K562 (cell line): ENCODE results near the gene AKT1S1. TPM values are rescaled to one million over a fixed set of nuclear protein-coding genes. Genes with fewer than 3 reads are reported as not detected.

Experiments
- ATAC-seq: fragments of 200-7000 bp; cut with Tn5 transposase; 3 replicates; pipeline ENCODE4 v1.9.1; 2020; ENCODE audit warnings: moderate library complexity
- BruUV-seq: library from RNA; stranded (reverse); fragments of 400-500 nt; replicated peaks from 2 replicates; lab custom pipeline; 2021; lab: Mats Ljungman, UMichigan
- CTCF ChIA-PET: fragments of 300-600 bp; formaldehyde crosslinking; extraction: SDS; loops from one replicate; lab custom pipeline; 2021; ENCODE audit warnings: low intra/inter-chr PET ratio; lab: Yijun Ruan, JAX
- POLR2A ChIA-PET: fragments of 300-600, 350-650 bp; sonication (Branson Sonifier 250); formaldehyde crosslinking; extraction: SDS; loops from one replicate; lab custom pipeline; 2021; ENCODE audit warnings: antibody characterized with exemption, inconsistent platforms; lab: Yijun Ruan, JAX
- DNase-seq, 4 experiments: peaks; one replicate each; pipeline versions ENCODE4 v3.0.0 to v3.0.0-alpha.2; 2011 to 2018; ENCODE audit warnings: low spot score in 3 of 4, mixed read lengths in 3 of 4; ENCODE audit errors: extremely low read depth in 1 of 4
- FAIRE-seq: peaks from 2 replicates; lab custom pipeline; 2011; peaks lifted over from hg19 to GRCh38; lab: Jason Lieb, UNC
- H2AFZ ChIP-seq: 2 replicates; pipeline ENCODE4 v1.6.0; 2011; ENCODE audit warnings: low read depth, low read length, control low read depth, inconsistent platforms
- H3K27ac ChIP-seq: fragments of 200-600 bp; 3 replicates; pipeline ENCODE4 v1.8.0; 2011; ENCODE audit warnings: low read depth, mild to moderate bottlenecking, control low read depth, inconsistent platforms, low read length, moderate library complexity, mixed read lengths; ENCODE audit errors: extremely low read depth
- H3K27me3 ChIP-seq, 2 experiments: fragments of 300-600 bp in 1 of 2; 2 replicates in 1 of 2; 3 replicates in 1 of 2; pipeline versions ENCODE4 v1.6.0 to v1.8.0; 2011; ENCODE audit warnings: inconsistent platforms in 2 of 2, low read length in 2 of 2, mild to moderate bottlenecking in 1 of 2, mixed read lengths in 1 of 2, moderate library complexity in 1 of 2; ENCODE audit not compliant: control insufficient read depth in 2 of 2, insufficient read depth in 2 of 2
- H3K36me3 ChIP-seq: fragments of 300-600 bp; 3 replicates; pipeline ENCODE4 v1.8.0; 2011; ENCODE audit warnings: mild to moderate bottlenecking, low read length, inconsistent platforms; ENCODE audit not compliant: control insufficient read depth, insufficient read depth
- H3K4me1 ChIP-seq, 2 experiments: fragments of 200-600 bp in 1 of 2; replicated peaks in 1 of 2; 2 replicates in 1 of 2; 3 replicates in 1 of 2; pipeline versions ENCODE4 v1.5.1 to v1.8.0; 2011; ENCODE audit warnings: inconsistent platforms in 2 of 2, low read length in 2 of 2, mild to moderate bottlenecking in 1 of 2, mixed read lengths in 1 of 2, moderate library complexity in 1 of 2; ENCODE audit not compliant: control insufficient read depth in 2 of 2, insufficient read depth in 2 of 2
- H3K4me2 ChIP-seq: 2 replicates; pipeline ENCODE4 v1.6.1; 2011; ENCODE audit warnings: low read length, control low read depth, inconsistent platforms, mixed read lengths; ENCODE audit not compliant: insufficient read depth
- H3K4me3 ChIP-seq: fragments of 200-600 bp; sonication (generic), shearing (Covaris generic); 2 replicates; pipeline ENCODE4 v1.5.1; 2016; ENCODE audit warnings: control low read depth, inconsistent platforms
- H3K79me2 ChIP-seq: fragments of 200-600 bp; 3 replicates; pipeline ENCODE4 v1.8.0; 2011; ENCODE audit warnings: low read length, inconsistent platforms; ENCODE audit not compliant: control insufficient read depth, insufficient read depth
- H3K9ac ChIP-seq, 2 experiments: 2 replicates each; pipeline versions ENCODE4 v1.6.0 to v1.6.1; 2011; ENCODE audit warnings: low read depth in 2 of 2, low read length in 2 of 2, control low read depth in 1 of 2, inconsistent platforms in 1 of 2, mild to moderate bottlenecking in 1 of 2, mixed read lengths in 1 of 2; ENCODE audit not compliant: insufficient read depth in 1 of 2
- H3K9me1 ChIP-seq: one replicate; pipeline ENCODE4 v1.6.0; 2011; ENCODE audit warnings: inconsistent platforms, mild to moderate bottlenecking, low read length, moderate library complexity; ENCODE audit not compliant: control insufficient read depth, insufficient read depth
- H3K9me3 ChIP-seq: replicated peaks from 2 replicates; pipeline ENCODE4 v1.5.1; 2011; ENCODE audit warnings: low read depth, low read length, inconsistent platforms; ENCODE audit not compliant: control insufficient read depth, insufficient read depth
- H4K20me1 ChIP-seq: replicated peaks from 2 replicates; pipeline ENCODE4 v1.6.1; 2011; ENCODE audit warnings: low read length, inconsistent platforms, mixed read lengths; ENCODE audit not compliant: control insufficient read depth, insufficient read depth
- ARID4B ChIP-seq: sonication (generic); formaldehyde crosslinking; IDR thresholded peaks from 2 replicates; pipeline ENCODE4 v1.8.0; 2022; ENCODE audit warnings: mild to moderate bottlenecking, missing genetic modification reagents
- ZNF121 ChIP-seq: sonication (generic); formaldehyde crosslinking; conservative IDR thresholded peaks from 2 replicates; pipeline ENCODE4 v1.8.0; 2022; ENCODE audit warnings: missing genetic modification reagents
- ZNF217 ChIP-seq: sonication (generic); formaldehyde crosslinking; IDR thresholded peaks from 2 replicates; pipeline ENCODE4 v1.8.0; 2022; ENCODE audit warnings: mild to moderate bottlenecking, missing genetic modification reagents
- WGBS: fragments of 100-300 bp; shearing (Covaris generic); methylation state at CpG from one replicate; pipeline ENCODE4 v1.1.6; 2016; ENCODE audit warnings: low coverage, mixed read lengths; ENCODE audit not compliant: insufficient coverage; ENCODE audit errors: missing lambda C conversion rate; 5-methylcytosine and 5-hydroxymethylcytosine counted together
- in situ Hi-C: fragments of 300-500 bp; cut with MboI; formaldehyde crosslinking; loops from 4 replicates; pipeline ENCODE4 v1.15.0; 2018; ENCODE audit warnings: inconsistent platforms, mixed read lengths
- intact Hi-C: fragments of 100-400 bp; cut with micrococcal nuclease; formaldehyde crosslinking; loops from 2 replicates; pipeline ENCODE4 v1.14.2; 2022
- polyA plus RNA-seq, 8 experiments: library from polyadenylated mRNA; depleted of rRNA in 4 of 8; stranded (reverse) in 5 of 8; unstranded in 3 of 8; fragments of >200 nt; fragmentation: Nextera tagmentation in 2 of 8; fragmentation: Illumina TruSeq in 1 of 8; extraction: Ambion mirVana in 2 of 8; extraction: Trizol in 1 of 8; gene quantifications; 2 replicates each; pipeline versions ENCODE4 v1.2.1 to v1.2.3, GENCODE V29; 2011 to 2014; ENCODE audit warnings: inconsistent platforms in 1 of 8, missing spikeins in 1 of 8
- total RNA-seq, 7 experiments: library from RNA; depleted of rRNA in 6 of 7; stranded (reverse); fragments of >200 nt in 6 of 7; fragmentation: Illumina TruSeq in 2 of 7; extraction: Trizol in 2 of 7; gene quantifications; 2 replicates each; pipeline versions ENCODE4 v1.2.1 to v1.2.3, GENCODE V29; 2011 to 2021; ENCODE audit warnings: low replicate concordance in 1 of 7

Gene AKT1S1
- total and polyA plus RNA-seq, 9 of the 15 experiments (the other 6 are each of a cell fraction or from before 2014, with no cell fraction given), result 1.2 to 50.3 (median 17.1) TPM

- TF ChIP-seq ARID4B, result no peak
These were observed 29.1 kb downstream of the AKT1S1 start (continued) for GRCh38 chr19:49847731-49848696.

- Histone ChIP-seq H3K9me1 (peaks cover 3% of the 10 kb centered on the region), H2AFZ (no peak overlapping the region), H3K4me1 (peaks cover 28 to 33% of the 10 kb centered on the region in 2 experiments), H3K79me2 (peaks cover 20% of the 10 kb centered on the region), H3K27ac (no peak overlapping the region), H4K20me1 (no peaks in the 10 kb centered on the region), H3K4me2 (no peak overlapping the region), H3K9ac (no peak overlapping the region), H3K4me3 (no peak overlapping the region), H3K27me3 (no peaks in the 10 kb centered on the region), H3K9me3 (0 out of 2 replicates have a peak, but pooled peaks cover 6% of the 10 kb centered on the region), H3K36me3 (peaks cover 3% of the 10 kb centered on the region; the same call in 1 of the 3 replicates)
- in situ Hi-C loops, result no loop called here
- CTCF ChIA-PET, result no interaction called here
- FAIRE-seq (no peak), ATAC-seq (no peak), DNase-seq (no peak)
- intact Hi-C loops, result no loop called here
- POLR2A ChIA-PET, result interaction anchor here (0.6 to 0.9 kb wide), 2 partner anchors 31 to 404 kb away, joined by 3 to 4 read pairs; partner anchors contain the start of gene AKT1S1
- no TSS peak for BruUV-seq
- WGBS, result 79% methylated on average over 5 of the region's 5 CpGs
- TF ChIP-seq ZNF217 (CRISPR knock-in tag), result no peak
- TF ChIP-seq ZNF121 (CRISPR knock-in tag), result peak; percentile 80
These were observed 30.7 kb downstream of the AKT1S1 start for GRCh38 chr19:49846408-49846807.
